Stimulated activated CD4-positive, alpha-beta T cell treated with anti-CD3 and anti-CD28 coated beads, Interleukin-12 subunit alpha, Interleukin-12 subunit beta, amount 100 ng/mL, for 48 hours (primary cell): ENCODE results near the gene MEGF11.

Source experiments
- DNase-seq, 3 donors: peaks; one replicate each; pipeline ENCODE4 v3.0.0-alpha.2; 2020; ENCODE audit warnings: low read depth in 2 of 3, low spot score in 1 of 3

MEGF11 gene

GRCh38 chr15:66096688-66097058 lies 156.9 kb downstream of the MEGF11 start:
- no peak for DNase-seq

GRCh38 chr15:66095871-66096687 lies 157.5 kb downstream of the MEGF11 start:
- no peak for DNase-seq

GRCh38 chr15:66094331-66094730 lies 159.2 kb downstream of the MEGF11 start:
- no peak for DNase-seq

GRCh38 chr15:66092053-66093016 lies 161.2 kb downstream of the MEGF11 start:
- DNase-seq: no peak

GRCh38 chr15:66089509-66089908 lies 164.0 kb downstream of the MEGF11 start:
- DNase-seq: no peak

- no peak for DNase-seq
These were observed 164.5 kb downstream of the MEGF11 start for GRCh38 chr15:66089049-66089448.

- DNase-seq: peak in 2 of 3 donors; percentile 11 to 35
These were observed 168.4 kb downstream of the MEGF11 start for GRCh38 chr15:66085128-66085527.

- DNase-seq: no peak
These were observed 168.8 kb downstream of the MEGF11 start for GRCh38 chr15:66084704-66085103.

- DNase-seq: no peak
These were observed 172.7 kb downstream of the MEGF11 start for GRCh38 chr15:66080717-66081398.

GRCh38 chr15:66078929-66079275 lies 174.6 kb downstream of the MEGF11 start:
- DNase-seq: no peak

GRCh38 chr15:66078196-66078928 lies 175.2 kb downstream of the MEGF11 start:
- DNase-seq: no peak

GRCh38 chr15:66077320-66077663 lies 176.3 kb downstream of the MEGF11 start:
- DNase-seq: no peak

GRCh38 chr15:66076591-66077319 lies 176.8 kb downstream of the MEGF11 start:
- no peak for DNase-seq

GRCh38 chr15:66075947-66076346 lies 177.6 kb downstream of the MEGF11 start:
- no peak for DNase-seq

- DNase-seq: no peak
These were observed 180.8 kb downstream of the MEGF11 start for GRCh38 chr15:66072616-66073361.

- no peak for DNase-seq
These were observed 181.6 kb downstream of the MEGF11 start for GRCh38 chr15:66071921-66072295.

- no peak for DNase-seq
These were observed 182.2 kb downstream of the MEGF11 start for GRCh38 chr15:66071160-66071920.

GRCh38 chr15:66070220-66070934 lies 183.2 kb downstream of the MEGF11 start:
- DNase-seq: no peak
